ENCODE results near the gene ARID1B.

DNA sequence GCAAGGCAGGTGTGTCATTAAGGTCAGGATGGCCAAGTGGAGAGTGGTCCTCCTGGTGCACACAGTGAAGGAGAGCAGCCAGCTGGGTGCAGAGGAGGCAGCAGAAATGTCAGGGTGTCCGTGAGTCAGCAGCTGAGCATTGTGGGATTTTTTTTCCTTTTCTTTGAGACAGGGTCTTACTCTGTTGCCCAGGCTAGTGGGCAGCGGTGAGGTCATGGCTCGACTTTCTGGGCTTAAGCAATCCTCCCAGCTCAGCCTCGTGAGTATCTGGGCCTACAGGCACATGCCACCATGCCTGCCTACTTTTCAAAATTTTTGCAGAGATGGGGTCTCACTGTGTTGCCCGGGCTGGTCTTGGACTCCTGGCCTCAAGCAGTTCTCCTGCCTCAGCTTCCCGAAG, 16.0 kb downstream of the ARID1B start:
- TF ChIP-seq RAD21 (CRISPR knock-in tag; conservative IDR thresholded peaks at IDR 0.05 in 1 of 2, IDR thresholded peaks at IDR 0.05 in 1 of 2), result no peak
- TF ChIP-seq ELF4 (CRISPR knock-in tag; IDR thresholded peaks at IDR 0.05), result no peak
- TF ChIP-seq, protein P1, sequence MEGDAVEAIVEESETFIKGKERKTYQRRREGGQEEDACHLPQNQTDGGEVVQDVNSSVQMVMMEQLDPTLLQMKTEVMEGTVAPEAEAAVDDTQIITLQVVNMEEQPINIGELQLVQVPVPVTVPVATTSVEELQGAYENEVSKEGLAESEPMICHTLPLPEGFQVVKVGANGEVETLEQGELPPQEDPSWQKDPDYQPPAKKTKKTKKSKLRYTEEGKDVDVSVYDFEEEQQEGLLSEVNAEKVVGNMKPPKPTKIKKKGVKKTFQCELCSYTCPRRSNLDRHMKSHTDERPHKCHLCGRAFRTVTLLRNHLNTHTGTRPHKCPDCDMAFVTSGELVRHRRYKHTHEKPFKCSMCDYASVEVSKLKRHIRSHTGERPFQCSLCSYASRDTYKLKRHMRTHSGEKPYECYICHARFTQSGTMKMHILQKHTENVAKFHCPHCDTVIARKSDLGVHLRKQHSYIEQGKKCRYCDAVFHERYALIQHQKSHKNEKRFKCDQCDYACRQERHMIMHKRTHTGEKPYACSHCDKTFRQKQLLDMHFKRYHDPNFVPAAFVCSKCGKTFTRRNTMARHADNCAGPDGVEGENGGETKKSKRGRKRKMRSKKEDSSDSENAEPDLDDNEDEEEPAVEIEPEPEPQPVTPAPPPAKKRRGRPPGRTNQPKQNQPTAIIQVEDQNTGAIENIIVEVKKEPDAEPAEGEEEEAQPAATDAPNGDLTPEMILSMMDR (IDR thresholded peaks at IDR 0.05 in 2 of 3, conservative IDR thresholded peaks at IDR 0.05 in 1 of 3; ENCODE audit: insufficient read depth in 2 of 3, low read depth in 1 of 3, low read length in 3 of 3), result no peak
- no peak for TF ChIP-seq GATAD2A (IDR thresholded peaks at IDR 0.05)
- TF ChIP-seq, protein P2, sequence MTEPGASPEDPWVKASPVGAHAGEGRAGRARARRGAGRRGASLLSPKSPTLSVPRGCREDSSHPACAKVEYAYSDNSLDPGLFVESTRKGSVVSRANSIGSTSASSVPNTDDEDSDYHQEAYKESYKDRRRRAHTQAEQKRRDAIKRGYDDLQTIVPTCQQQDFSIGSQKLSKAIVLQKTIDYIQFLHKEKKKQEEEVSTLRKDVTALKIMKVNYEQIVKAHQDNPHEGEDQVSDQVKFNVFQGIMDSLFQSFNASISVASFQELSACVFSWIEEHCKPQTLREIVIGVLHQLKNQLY (CRISPR knock-in tag; conservative IDR thresholded peaks at IDR 0.05), result no peak
- TF ChIP-seq EZH2 (IDR thresholded peaks at IDR 0.05; ENCODE audit: borderline replicate concordance, low read depth, low read length), result no peak
- TF ChIP-seq, protein P3, sequence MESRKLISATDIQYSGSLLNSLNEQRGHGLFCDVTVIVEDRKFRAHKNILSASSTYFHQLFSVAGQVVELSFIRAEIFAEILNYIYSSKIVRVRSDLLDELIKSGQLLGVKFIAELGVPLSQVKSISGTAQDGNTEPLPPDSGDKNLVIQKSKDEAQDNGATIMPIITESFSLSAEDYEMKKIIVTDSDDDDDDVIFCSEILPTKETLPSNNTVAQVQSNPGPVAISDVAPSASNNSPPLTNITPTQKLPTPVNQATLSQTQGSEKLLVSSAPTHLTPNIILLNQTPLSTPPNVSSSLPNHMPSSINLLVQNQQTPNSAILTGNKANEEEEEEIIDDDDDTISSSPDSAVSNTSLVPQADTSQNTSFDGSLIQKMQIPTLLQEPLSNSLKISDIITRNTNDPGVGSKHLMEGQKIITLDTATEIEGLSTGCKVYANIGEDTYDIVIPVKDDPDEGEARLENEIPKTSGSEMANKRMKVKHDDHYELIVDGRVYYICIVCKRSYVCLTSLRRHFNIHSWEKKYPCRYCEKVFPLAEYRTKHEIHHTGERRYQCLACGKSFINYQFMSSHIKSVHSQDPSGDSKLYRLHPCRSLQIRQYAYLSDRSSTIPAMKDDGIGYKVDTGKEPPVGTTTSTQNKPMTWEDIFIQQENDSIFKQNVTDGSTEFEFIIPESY (CRISPR knock-in tag; IDR thresholded peaks at IDR 0.05), result no peak
- TF ChIP-seq SPI1 (IDR thresholded peaks at IDR 0.05; ENCODE audit: borderline replicate concordance, low read depth, low read length), result no peak
- TF ChIP-seq HMG20B (CRISPR knock-in tag; IDR thresholded peaks at IDR 0.05), result no peak
- TF ChIP-seq POLR2AphosphoS5 (IDR thresholded peaks at IDR 0.05; ENCODE audit: control insufficient read depth, insufficient read depth, low read depth, low read length), result no peak
- TF ChIP-seq CBX8 (IDR thresholded peaks at IDR 0.05; ENCODE audit: borderline replicate concordance, extremely low read depth, low read depth, low read length, poor library complexity, severe bottlenecking), result no peak
- no peak for TF ChIP-seq MTA3 (IDR thresholded peaks at IDR 0.05; ENCODE audit: borderline replicate concordance)
- no peak for TF ChIP-seq FIP1L1 (IDR thresholded peaks at IDR 0.05; ENCODE audit: low read depth, low read length, poor library complexity, severe bottlenecking)
